MM.1S (cell line): ENCODE measurements around the gene IFIT1B.

ENCODE experiments used
- CTCF ChIP-seq: fragments of 300-600 bp; sonication (generic); IDR thresholded peaks from 2 replicates; pipeline ENCODE4 v1.5.1; 2016; ENCODE audit warnings: antibody characterized with exemption, low read length, mixed read lengths
- EZH2 ChIP-seq: fragments of 300-600 bp; sonication (generic); optimal IDR thresholded peaks from 2 replicates; pipeline ENCODE3; 2017; ENCODE audit warnings: low read depth, mild to moderate bottlenecking, antibody characterized with exemption, low read length, mixed read lengths
- EZH2phosphoT487 ChIP-seq: fragments of 300-600 bp; sonication (generic); IDR thresholded peaks from 2 replicates; pipeline ENCODE4 v1.6.1; 2018; ENCODE audit warnings: antibody characterized with exemption, low read length

GRCh38 chr10:89371987-89372386 lies 5.9 kb upstream of the IFIT1B start:
- TF ChIP-seq EZH2 (no peak), CTCF (no peak), EZH2phosphoT487 (no peak)
